Forelimb muscle (tissue), 1 donor: Measurements from ENCODE around the gene ALS2CL. TPM values are rescaled to one million over a fixed set of nuclear protein-coding genes. Genes with fewer than 3 reads are reported as not detected.
A peak's percentile ranks its signal among the peaks of the same experiment; 100 is the strongest.

ENCODE experiments used
- DNase-seq: peaks from one replicate; pipeline ENCODE4 v3.0.0-alpha.2; 2013; ENCODE audit warnings: low read depth
- polyA plus RNA-seq: library from polyadenylated mRNA; unstranded; fragments of 120-200 nt; gene quantifications from one replicate; pipeline ENCODE4 v1.2.1, GENCODE V29; 2013; ENCODE audit not compliant: insufficient read length

The ALS2CL gene
- polyA plus RNA-seq, 1 donor: 9.0 TPM

- no peak for DNase-seq
Measured at GRCh38 chr3:46664971-46665762, 28.3 kb downstream of the ALS2CL start.

- DNase-seq: no peak
Measured at GRCh38 chr3:46664188-46664970, 29.1 kb downstream of the ALS2CL start.

GRCh38 chr3:46663591-46664135 lies 29.8 kb downstream of the ALS2CL start:
- DNase-seq: no peak

- DNase-seq: peak; percentile 53
Measured at GRCh38 chr3:46662771-46663551, 30.5 kb downstream of the ALS2CL start.

GRCh38 chr3:46661776-46662766 lies 31.4 kb downstream of the ALS2CL start:
- no peak for DNase-seq

- DNase-seq: no peak
Measured at GRCh38 chr3:46660543-46661523, 32.6 kb downstream of the ALS2CL start.

- no peak for DNase-seq
Measured at GRCh38 chr3:46660003-46660402, 33.5 kb downstream of the ALS2CL start.

- DNase-seq: no peak
Measured at GRCh38 chr3:46659285-46659684, 34.2 kb downstream of the ALS2CL start.

GRCh38 chr3:46656778-46657556 lies 36.5 kb downstream of the ALS2CL start:
- DNase-seq: no peak

- DNase-seq: no peak
Measured at GRCh38 chr3:46655271-46655670, 38.2 kb downstream of the ALS2CL start.

GRCh38 chr3:46651084-46651483 lies 42.4 kb downstream of the ALS2CL start:
- DNase-seq: no peak

- DNase-seq: no peak
Measured at GRCh38 chr3:46649436-46649835, 44.0 kb downstream of the ALS2CL start.

GRCh38 chr3:46648096-46648495 lies 45.4 kb downstream of the ALS2CL start:
- DNase-seq: no peak

- no peak for DNase-seq
Measured at GRCh38 chr3:46646700-46647099, 46.8 kb downstream of the ALS2CL start.

- no peak for DNase-seq
Measured at GRCh38 chr3:46643701-46644100, 49.8 kb downstream of the ALS2CL start.

GRCh38 chr3:46642971-46643370 lies 50.5 kb downstream of the ALS2CL start:
- no peak for DNase-seq

- no peak for DNase-seq
Measured at GRCh38 chr3:46640927-46641326, 52.6 kb downstream of the ALS2CL start.

- DNase-seq: no peak
Measured at GRCh38 chr3:46639221-46639620, 54.3 kb downstream of the ALS2CL start.

GRCh38 chr3:46634856-46635255 lies 58.6 kb downstream of the ALS2CL start:
- DNase-seq: no peak
